Left ventricle myocardium superior (tissue), 1 donor: Measurements from ENCODE around the gene FNDC11. TPM values are rescaled to one million over a fixed set of nuclear protein-coding genes. Genes with fewer than 3 reads are reported as not detected.
"Not testable (repeated sequence)": the region's sequence is repeated elsewhere in the genome, so short reads cannot be mapped to it uniquely, and the experiment has no call there.

Experiments
- ATAC-seq: fragments of 200-7000 bp; cut with Tn5 transposase; one replicate; pipeline ENCODE4 v1.9.1; 2020; ENCODE audit warnings: mild to moderate bottlenecking, moderate library complexity
- DNase-seq: peaks from one replicate; pipeline ENCODE4 v3.0.0-alpha.2; 2020
- intact Hi-C: fragments of 100-400 bp; cut with micrococcal nuclease; formaldehyde crosslinking; loops from one replicate; pipeline ENCODE4 v1.11.0; 2022
- total RNA-seq: library from RNA; stranded (reverse); fragmentation: NEBNext Ultra II Directional; extraction: Animal tissue kit (Norgen Biotek cat#: 25700); gene quantifications from one replicate; pipeline ENCODE4 v1.2.1, GENCODE V29; 2021
- donor health status: DM: no; HTN: yes; CAD: no; lungs with severe emphysema.

Gene FNDC11
- total RNA-seq, 1 donor from 2014 or later: 0.15 TPM

- DNase-seq (no peak), ATAC-seq (no peak)
- intact Hi-C loops: no loop called here
Measured at GRCh38 chr20:63562461-63563224, 8.7 kb downstream of the FNDC11 start.

GRCh38 chr20:63563225-63563935, 9.4 kb downstream of the FNDC11 start:
- no peak for DNase-seq
- intact Hi-C loops: no loop called here
- ATAC-seq: no peak

- no peak for ATAC-seq
- intact Hi-C loops: no loop called here
- no peak for DNase-seq
Measured at GRCh38 chr20:63564036-63564810, 10.3 kb downstream of the FNDC11 start.

DNA sequence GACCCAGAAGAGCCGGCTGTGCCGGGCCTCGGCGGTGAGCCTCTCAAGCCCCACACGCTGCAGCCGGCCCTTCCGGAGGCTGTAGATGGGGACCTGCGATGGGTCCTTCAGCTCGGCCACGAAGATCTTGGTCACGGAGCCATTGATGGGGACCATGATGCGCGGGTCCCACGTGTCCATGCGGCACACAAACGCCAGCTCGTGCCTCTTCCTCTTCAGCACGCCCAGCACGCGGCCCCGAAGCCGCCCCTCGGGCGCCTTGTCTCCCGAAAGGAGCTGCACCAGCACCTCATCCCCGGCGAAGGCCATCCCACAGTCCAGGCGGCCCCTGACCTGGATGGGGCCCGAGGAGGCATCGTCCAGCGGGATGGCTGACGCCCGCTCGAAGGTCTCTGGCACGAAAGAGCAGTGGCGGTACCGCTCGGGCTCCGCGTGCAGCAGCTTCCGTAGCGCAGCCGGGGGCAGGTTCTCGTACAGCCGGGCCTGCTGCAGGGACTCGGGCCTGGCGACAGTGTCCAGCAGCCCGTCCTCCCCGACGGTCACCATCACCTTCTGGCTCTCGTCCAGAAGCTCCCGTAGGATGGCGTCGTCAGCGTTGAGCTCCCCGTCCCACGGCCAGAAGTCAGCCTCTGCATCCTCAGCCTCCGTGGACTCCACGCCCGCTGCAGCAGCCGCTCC, 11.2 kb downstream of the FNDC11 start:
- DNase-seq (no peak), ATAC-seq (no peak)

GRCh38 chr20:63565699-63566335, 11.9 kb downstream of the FNDC11 start:
- DNase-seq (no peak), ATAC-seq (no peak)
- intact Hi-C loops: no loop called here

More for the DNA sequence above, 11.2 kb downstream of the FNDC11 start:
- intact Hi-C loops: no loop called here

DNA sequence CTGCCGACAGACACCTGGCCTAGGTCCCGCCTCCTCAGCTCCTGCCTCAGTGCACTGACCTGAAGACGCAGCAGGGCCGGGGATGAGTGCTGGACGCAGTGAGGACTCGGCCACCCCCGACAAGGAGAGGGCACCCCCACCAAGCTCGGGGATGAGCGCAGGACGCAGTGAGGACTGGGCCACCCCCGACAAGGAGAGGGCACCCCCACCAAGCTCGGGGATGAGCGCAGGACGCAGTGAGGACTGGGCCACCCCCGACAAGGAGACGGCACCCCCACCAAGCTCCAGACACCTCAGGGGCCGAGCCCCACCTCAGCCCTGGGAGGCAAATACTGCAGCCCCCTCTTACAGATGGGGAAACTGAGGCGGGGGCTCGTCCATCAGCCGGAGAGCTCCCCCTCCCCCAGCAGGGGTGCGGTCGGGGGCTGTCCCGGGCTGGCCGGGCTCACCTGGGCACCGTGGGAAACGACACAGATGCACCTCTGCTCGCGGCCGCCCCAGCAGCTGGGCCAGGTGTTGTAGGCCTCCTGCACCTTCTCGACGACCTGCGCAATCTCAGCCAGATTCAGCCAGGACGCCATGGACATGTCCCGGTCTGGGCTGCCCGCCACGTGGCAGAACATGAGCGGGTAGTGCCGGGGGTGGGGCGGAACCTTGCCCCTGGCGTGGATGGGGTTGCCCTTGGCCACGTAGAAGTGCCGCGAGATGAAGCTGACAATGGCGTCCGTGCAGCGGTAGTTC, 12.6 kb downstream of the FNDC11 start:
- DNase-seq (no peak), ATAC-seq (no peak)
- intact Hi-C loops: no loop called here

GRCh38 chr20:63567136-63567385, 13.1 kb downstream of the FNDC11 start:
- intact Hi-C loops: no loop called here
- no peak for DNase-seq
- ATAC-seq: peak; percentile 9

DNA sequence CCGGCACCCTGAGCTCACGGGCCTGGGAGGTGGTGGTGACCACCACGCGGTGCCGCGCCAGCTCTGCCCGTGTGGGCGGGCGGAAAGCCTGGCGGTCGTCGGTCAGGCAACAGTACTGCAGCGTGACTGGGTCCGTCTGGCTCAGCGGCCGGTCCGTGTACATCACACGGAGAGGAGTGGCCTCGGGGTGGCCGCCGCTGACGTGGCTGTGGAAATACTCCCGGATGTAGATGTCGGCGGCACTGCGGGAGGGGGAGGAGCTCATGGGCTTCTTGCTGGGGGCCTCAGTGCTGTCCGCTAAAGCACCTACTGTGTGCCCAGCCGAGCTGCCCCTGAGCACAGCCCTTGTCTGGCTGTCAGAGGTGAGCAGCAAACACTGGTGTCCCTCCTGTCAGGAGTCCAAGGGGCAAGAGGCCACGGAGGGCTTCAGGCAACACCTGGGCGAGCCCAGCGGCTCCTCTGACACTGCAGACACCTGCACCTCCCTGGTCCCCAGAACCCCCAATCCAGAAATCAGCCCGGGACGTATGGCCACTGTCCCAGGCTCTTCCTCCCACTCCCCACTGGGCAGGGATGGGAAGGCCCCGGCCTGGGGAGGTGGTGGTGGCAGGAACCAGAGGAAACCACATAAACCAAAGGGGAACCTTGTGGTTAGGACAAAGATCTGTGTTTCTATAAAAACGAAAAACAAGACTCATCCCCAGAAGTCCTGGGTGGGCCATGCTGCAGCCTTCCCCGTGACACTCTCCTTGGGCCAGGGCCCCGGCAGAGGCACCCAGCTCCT, 13.6 kb downstream of the FNDC11 start:
- intact Hi-C loops: no loop called here
- DNase-seq (peak; percentile 64), ATAC-seq (peak; percentile 54)

DNA sequence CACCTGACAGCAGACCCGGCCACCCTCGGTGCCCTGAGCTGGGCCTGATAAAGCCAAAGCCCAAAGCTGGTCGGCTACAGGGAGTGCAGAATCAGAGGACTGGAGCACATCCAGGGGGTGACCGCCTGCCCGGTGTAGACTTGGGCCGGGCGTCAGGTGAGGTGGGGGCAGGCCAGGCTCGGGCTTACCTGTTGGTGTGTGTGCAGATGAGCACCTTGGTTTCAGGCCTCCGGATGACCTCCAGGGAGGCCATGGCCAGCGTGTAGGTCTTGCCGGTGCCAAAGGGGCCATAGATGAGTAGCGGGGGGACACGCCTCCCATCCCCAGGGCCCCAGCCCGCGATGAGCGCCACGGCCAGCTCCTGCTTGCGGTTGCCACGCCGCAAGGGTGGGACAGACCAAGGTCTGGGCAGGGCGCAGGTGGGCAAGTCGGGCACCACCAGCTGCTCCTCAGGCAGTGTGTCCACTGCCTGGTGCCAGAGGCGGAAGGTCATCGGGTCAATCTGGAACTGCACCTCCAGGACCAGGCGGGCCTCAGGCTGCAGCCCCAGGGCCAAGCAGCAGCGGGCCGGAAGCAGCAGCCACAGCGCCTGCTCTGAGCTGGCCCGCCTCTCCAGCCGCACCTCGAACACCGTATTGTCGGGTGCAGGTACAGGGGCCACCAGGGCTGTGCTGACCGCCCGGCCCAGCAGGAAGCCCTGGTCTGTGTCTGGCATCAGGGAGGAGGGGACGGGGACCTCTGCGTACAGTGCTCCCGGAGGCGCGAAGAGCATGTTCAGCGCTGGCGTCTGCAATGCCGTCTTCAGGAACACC, 14.4 kb downstream of the FNDC11 start:
- DNase-seq (no peak), ATAC-seq (no peak)
- intact Hi-C loops: no loop called here

- DNase-seq: no peak
- intact Hi-C loops: no loop called here
- ATAC-seq: no peak
Measured at GRCh38 chr20:63568986-63569949, 15.3 kb downstream of the FNDC11 start.

DNA sequence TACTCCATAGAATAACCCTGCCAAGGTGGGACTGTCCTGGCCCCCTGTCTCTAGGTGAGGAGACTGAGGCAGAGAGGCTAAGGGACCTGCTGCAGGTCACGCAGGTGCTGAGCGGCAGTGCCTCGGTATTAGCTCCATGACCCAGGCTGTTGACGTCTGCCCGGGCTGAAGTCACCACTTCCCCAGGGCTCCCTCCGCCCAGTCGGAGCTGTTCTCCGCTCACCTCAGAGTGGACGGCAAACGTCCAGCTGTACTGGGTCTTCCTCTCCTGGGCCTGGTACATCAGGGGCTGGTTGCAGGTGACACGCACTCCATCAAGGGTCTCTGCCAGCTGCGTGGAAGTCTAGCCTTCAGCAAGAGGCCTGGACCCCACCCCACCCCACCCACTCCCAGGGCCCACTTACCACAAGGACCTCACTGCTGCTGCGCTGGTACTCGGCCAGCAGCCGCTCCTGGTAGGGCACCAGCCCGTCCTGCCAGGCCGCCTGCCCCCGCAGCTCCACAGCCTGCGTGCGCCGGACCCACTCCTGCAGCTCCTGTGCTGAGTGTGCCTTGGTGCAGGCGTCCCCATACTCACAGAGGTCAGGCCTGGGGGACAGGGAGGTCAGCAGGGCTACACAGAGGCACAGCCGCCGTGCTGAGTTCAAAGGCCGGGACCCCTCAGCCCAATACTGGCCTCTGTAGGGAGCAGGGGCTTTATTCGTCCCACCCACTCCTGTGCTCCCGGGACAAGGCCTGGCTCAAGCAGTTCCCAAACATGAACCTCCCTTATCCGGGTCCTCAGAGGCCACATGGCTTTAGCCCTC, 16.5 kb downstream of the FNDC11 start:
- DNase-seq (no peak), ATAC-seq (no peak)
- intact Hi-C loops: no loop called here

DNA sequence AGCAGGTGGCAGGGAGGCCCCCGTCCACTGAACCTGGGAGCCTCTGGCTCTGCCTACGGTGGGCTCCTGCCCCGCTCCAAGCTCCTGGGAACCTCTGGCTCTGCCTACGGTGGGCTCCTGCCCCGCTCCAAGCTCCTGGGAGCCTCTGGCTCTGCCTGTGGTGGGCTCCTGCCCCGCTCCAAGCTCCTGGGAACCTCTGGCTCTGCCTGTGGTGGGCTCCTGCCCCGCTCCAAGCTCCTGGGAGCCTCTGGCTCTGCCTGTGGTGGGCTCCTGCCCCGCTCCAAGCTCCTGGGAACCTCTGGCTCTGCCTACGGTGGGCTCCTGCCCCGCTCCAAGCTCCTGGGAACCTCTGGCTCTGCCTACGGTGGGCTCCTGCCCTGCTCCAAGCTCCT, 17.1 kb downstream of the FNDC11 start:
- intact Hi-C loops, DNase-seq, ATAC-seq: not testable (repeated sequence)

GRCh38 chr20:63572071-63572787, 18.3 kb downstream of the FNDC11 start:
- intact Hi-C loops: no loop called here
- DNase-seq (no peak), ATAC-seq (no peak)

DNA sequence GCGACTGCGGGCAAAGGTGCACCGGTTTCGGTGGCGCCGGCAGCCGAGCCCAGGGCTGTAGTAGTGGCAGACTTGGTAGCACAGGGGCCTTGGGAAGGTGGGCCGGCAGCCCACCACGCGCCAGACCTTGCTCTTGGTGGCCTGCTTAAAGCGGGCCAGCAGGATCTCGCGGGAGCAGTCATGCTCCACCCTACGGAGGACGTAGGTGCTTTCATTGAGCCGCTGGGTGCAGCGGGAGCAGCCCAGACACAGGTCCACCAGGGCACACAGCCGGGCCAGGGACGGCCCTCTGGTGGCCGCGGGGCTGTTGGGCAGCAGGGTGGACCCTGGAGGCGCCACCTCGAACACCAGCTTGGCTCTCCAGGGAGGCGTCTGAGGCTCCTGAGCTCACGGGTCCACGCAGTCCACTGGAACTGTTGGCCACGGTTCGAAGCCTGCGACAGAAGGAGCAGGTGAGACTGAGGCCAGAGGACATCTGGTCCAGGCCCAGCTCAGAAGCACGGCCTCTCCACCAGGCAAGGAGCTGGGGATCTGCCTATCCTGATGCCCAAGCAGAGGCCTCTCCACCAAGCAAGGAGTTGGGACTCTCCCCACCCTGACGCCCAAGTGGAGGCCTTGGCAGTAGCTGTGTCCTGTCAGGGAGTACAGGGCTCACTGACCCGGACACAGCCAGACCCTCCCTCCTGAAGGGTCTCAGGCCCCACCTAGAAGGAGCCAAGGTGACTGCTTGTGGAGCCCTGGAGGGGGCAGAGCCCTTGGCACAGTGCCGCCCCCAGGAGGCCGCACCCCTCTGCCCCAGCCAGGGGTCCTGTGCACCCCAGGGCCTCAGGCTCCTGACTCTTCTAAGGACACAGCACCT, 19.1 kb downstream of the FNDC11 start:
- intact Hi-C loops: no loop called here
- DNase-seq (no peak), ATAC-seq (no peak)
